Measurements from ENCODE around the gene SPINK6.

Gene SPINK6

DNA sequence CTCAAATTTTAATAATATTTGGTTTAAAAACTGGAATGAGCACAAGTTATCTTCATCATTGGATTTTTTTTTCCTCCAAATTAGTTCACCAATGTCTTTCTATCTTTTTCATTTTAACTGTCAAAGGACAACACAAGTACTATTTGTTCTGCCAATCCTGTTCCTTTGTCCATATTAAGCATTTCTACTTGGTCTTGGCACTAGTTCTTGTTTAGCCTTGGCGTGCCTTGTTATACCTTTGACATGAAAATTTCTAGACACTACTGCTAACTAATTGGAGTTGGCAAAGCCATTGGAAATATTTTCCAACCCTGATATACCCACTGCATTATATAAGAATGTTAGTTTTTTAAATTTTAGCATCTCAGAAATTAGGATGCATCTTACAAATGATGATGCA, 3.8 kb downstream of the SPINK6 start:
- H3K9ac ChIP-seq (ENCODE audit: low read length), result no peak overlapping the region
- H2AFZ ChIP-seq (ENCODE audit: insufficient read depth, low read length, poor library complexity), result no peak overlapping the region
- H3K36me3 ChIP-seq (ENCODE audit: control insufficient read depth in 1 of 2, insufficient read depth in 2 of 2, low read length in 2 of 2), result no peaks in the 10 kb centered on the region
- no peaks in the 10 kb centered on the region for H3K79me1 ChIP-seq (ENCODE audit: low read length)
- H2AK5ac ChIP-seq (ENCODE audit: low read length), result no peak overlapping the region
- no peak overlapping the region for H3K23ac ChIP-seq (ENCODE audit: low read length)
- no peak overlapping the region for H3K14ac ChIP-seq (ENCODE audit: low read length)
- H4K91ac ChIP-seq (ENCODE audit: low read depth, low read length), result no peak overlapping the region
- no peaks in the 10 kb centered on the region for H3K9me3 ChIP-seq (ENCODE audit: insufficient read depth, low read depth, low read length)
- H3K27me3 ChIP-seq (ENCODE audit: insufficient read depth, low read length), result no peaks in the 10 kb centered on the region
- H3K79me2 ChIP-seq (ENCODE audit: control insufficient read depth, insufficient read depth, low read length, poor library complexity), result no peaks in the 10 kb centered on the region
- no peak overlapping the region for H2BK120ac ChIP-seq (ENCODE audit: insufficient read depth, low read length, poor library complexity)
- no peak overlapping the region for H3K4ac ChIP-seq (ENCODE audit: low read depth, low read length)
- H4K8ac ChIP-seq (ENCODE audit: low read depth, low read length), result no peak overlapping the region
- no peak overlapping the region for H2BK12ac ChIP-seq (ENCODE audit: low read length)
- no peak for DNase-seq
- no peak overlapping the region for H3K27ac ChIP-seq (ENCODE audit: low read depth, low read length)
- WGBS (ENCODE audit: extremely low coverage, insufficient coverage, insufficient read length), result no CpG with 5 or more reads among the region's 1 CpG
- no peak overlapping the region for H3K4me3 ChIP-seq (ENCODE audit: low read depth, low read length)
- H3K18ac ChIP-seq (ENCODE audit: low read length), result no peak overlapping the region
- no peak overlapping the region for H4K12ac ChIP-seq (ENCODE audit: low read depth, low read length)
- no peak overlapping the region for H3K4me2 ChIP-seq (ENCODE audit: low read length)
- no peak overlapping the region for H2BK5ac ChIP-seq (ENCODE audit: low read depth, low read length, poor library complexity)
- H3K4me1 ChIP-seq (ENCODE audit: control insufficient read depth in 1 of 2, insufficient read depth in 2 of 2, low read length in 2 of 2), result no peaks in the 10 kb centered on the region

DNA sequence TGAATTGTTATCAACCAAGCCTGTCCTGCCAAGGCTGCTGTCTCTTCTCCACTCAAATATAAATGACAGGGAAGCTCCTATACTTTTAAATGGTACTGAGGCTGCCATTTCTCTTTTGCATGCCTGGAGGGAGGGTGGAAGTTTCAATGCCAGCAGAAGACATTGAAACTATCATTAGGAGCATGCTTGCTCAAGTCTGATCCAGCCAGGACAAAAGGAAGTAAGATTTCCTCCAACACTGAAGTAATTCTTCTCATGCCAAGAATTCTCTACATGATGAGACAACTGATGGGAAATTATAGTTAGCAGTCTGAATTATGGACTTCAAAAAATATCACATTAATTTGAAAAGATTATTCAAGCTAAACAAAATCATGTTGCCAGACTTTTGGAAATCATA, 5.4 kb downstream of the SPINK6 start:
- H3K18ac ChIP-seq (ENCODE audit: low read length), result no peak overlapping the region
- no peaks in the 10 kb centered on the region for H3K4me1 ChIP-seq (ENCODE audit: control insufficient read depth in 1 of 2, insufficient read depth in 2 of 2, low read length in 2 of 2)
- no peak overlapping the region for H2BK12ac ChIP-seq (ENCODE audit: low read length)
- H3K14ac ChIP-seq (ENCODE audit: low read length), result no peak overlapping the region
- H3K27ac ChIP-seq (ENCODE audit: low read depth, low read length), result no peak overlapping the region
- H3K4ac ChIP-seq (ENCODE audit: low read depth, low read length), result no peak overlapping the region
- no peaks in the 10 kb centered on the region for H3K79me1 ChIP-seq (ENCODE audit: low read length)
- H2BK5ac ChIP-seq (ENCODE audit: low read depth, low read length, poor library complexity), result no peak overlapping the region
- H3K23ac ChIP-seq (ENCODE audit: low read length), result no peak overlapping the region
- no peak overlapping the region for H2BK120ac ChIP-seq (ENCODE audit: insufficient read depth, low read length, poor library complexity)
- H2AFZ ChIP-seq (ENCODE audit: insufficient read depth, low read length, poor library complexity), result no peak overlapping the region
- H3K4me3 ChIP-seq (ENCODE audit: low read depth, low read length), result no peak overlapping the region
- no peak overlapping the region for H4K12ac ChIP-seq (ENCODE audit: low read depth, low read length)
- H3K9ac ChIP-seq (ENCODE audit: low read length), result no peak overlapping the region
- H3K9me3 ChIP-seq (ENCODE audit: insufficient read depth, low read depth, low read length), result no peaks in the 10 kb centered on the region
- no peak overlapping the region for H3K4me2 ChIP-seq (ENCODE audit: low read length)
- H3K27me3 ChIP-seq (ENCODE audit: insufficient read depth, low read length), result no peaks in the 10 kb centered on the region
- H4K8ac ChIP-seq (ENCODE audit: low read depth, low read length), result no peak overlapping the region
- no peaks in the 10 kb centered on the region for H3K36me3 ChIP-seq (ENCODE audit: control insufficient read depth in 1 of 2, insufficient read depth in 2 of 2, low read length in 2 of 2)
- DNase-seq, result peak in 1 of 2 donors; percentile 16
- H2AK5ac ChIP-seq (ENCODE audit: low read length), result no peak overlapping the region
- no peak overlapping the region for H4K91ac ChIP-seq (ENCODE audit: low read depth, low read length)
- H3K79me2 ChIP-seq (ENCODE audit: control insufficient read depth, insufficient read depth, low read length, poor library complexity), result no peaks in the 10 kb centered on the region

- no CpG with 5 or more reads among the region's 3 CpGs for WGBS (ENCODE audit: extremely low coverage, insufficient coverage, insufficient read length)
- no peak overlapping the region for H2AFZ ChIP-seq (ENCODE audit: insufficient read depth, low read length, poor library complexity)
- no peak overlapping the region for H3K27ac ChIP-seq (ENCODE audit: low read depth, low read length)
These were observed 6.4 kb downstream of the SPINK6 start for GRCh38 chr5:148209151-148209770.

DNA sequence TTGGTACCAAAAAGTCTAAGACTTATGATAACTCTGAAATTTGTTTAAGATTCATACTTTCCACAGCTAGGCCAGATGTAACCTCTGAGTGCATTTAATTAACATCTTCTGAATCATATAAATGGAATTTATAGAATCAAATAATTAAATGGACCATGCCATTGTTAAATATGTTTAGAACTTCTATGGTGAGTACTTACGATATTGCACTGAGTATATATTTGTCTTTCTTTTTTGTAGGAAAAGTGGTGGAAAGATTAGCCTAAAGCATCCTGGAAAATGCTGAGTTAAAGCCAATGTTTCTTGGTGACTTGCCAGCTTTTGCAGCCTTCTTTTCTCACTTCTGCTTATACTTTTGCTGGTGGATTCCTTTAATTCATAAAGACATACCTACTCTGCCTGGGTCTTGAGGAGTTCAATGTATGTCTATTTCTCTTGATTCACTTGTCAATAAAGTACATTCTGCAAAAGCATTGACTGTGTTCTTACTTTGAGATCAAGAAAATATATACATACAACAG, 11.9 kb downstream of the SPINK6 start:
- H3K27ac ChIP-seq (ENCODE audit: low read depth, low read length), result no peak overlapping the region
- no peak overlapping the region for H4K91ac ChIP-seq (ENCODE audit: low read depth, low read length)
- no peaks in the 10 kb centered on the region for H3K4me1 ChIP-seq (ENCODE audit: control insufficient read depth in 1 of 2, insufficient read depth in 2 of 2, low read length in 2 of 2)
- no peak overlapping the region for H2BK12ac ChIP-seq (ENCODE audit: low read length)
- H3K4me3 ChIP-seq (ENCODE audit: low read depth, low read length), result no peak overlapping the region
- no peak overlapping the region for H4K12ac ChIP-seq (ENCODE audit: low read depth, low read length)
- no peak overlapping the region for H3K9ac ChIP-seq (ENCODE audit: low read length)
- no peaks in the 10 kb centered on the region for H3K27me3 ChIP-seq (ENCODE audit: insufficient read depth, low read length)
- no CpG with 5 or more reads among the region's 1 CpG for WGBS (ENCODE audit: extremely low coverage, insufficient coverage, insufficient read length)
- no peak overlapping the region for H3K4ac ChIP-seq (ENCODE audit: low read depth, low read length)
- H2AFZ ChIP-seq (ENCODE audit: insufficient read depth, low read length, poor library complexity), result no peak overlapping the region
- H3K79me2 ChIP-seq (ENCODE audit: control insufficient read depth, insufficient read depth, low read length, poor library complexity), result no peaks in the 10 kb centered on the region
- H3K4me2 ChIP-seq (ENCODE audit: low read length), result no peak overlapping the region
- H3K18ac ChIP-seq (ENCODE audit: low read length), result no peak overlapping the region
- no peak overlapping the region for H3K14ac ChIP-seq (ENCODE audit: low read length)
- no peaks in the 10 kb centered on the region for H3K9me3 ChIP-seq (ENCODE audit: insufficient read depth, low read depth, low read length)
- no peak for DNase-seq
- H3K36me3 ChIP-seq (ENCODE audit: control insufficient read depth in 1 of 2, insufficient read depth in 2 of 2, low read length in 2 of 2), result no peaks in the 10 kb centered on the region
- H2BK5ac ChIP-seq (ENCODE audit: low read depth, low read length, poor library complexity), result no peak overlapping the region
- no peak overlapping the region for H4K8ac ChIP-seq (ENCODE audit: low read depth, low read length)
- H2AK5ac ChIP-seq (ENCODE audit: low read length), result no peak overlapping the region
- H3K23ac ChIP-seq (ENCODE audit: low read length), result no peak overlapping the region
- no peak overlapping the region for H2BK120ac ChIP-seq (ENCODE audit: insufficient read depth, low read length, poor library complexity)
- no peaks in the 10 kb centered on the region for H3K79me1 ChIP-seq (ENCODE audit: low read length)

More at GRCh38 chr5:148209151-148209770, 6.4 kb downstream of the SPINK6 start:
- H3K14ac ChIP-seq (ENCODE audit: low read length), result no peak overlapping the region
- no peaks in the 10 kb centered on the region for H3K4me1 ChIP-seq (ENCODE audit: control insufficient read depth in 1 of 2, insufficient read depth in 2 of 2, low read length in 2 of 2)
- DNase-seq, result no peak
- no peak overlapping the region for H3K4me2 ChIP-seq (ENCODE audit: low read length)
- H3K36me3 ChIP-seq (ENCODE audit: control insufficient read depth in 1 of 2, insufficient read depth in 2 of 2, low read length in 2 of 2), result no peaks in the 10 kb centered on the region
- H4K12ac ChIP-seq (ENCODE audit: low read depth, low read length), result no peak overlapping the region
- H3K9me3 ChIP-seq (ENCODE audit: insufficient read depth, low read depth, low read length), result no peaks in the 10 kb centered on the region
- no peak overlapping the region for H2BK5ac ChIP-seq (ENCODE audit: low read depth, low read length, poor library complexity)
- H3K79me2 ChIP-seq (ENCODE audit: control insufficient read depth, insufficient read depth, low read length, poor library complexity), result no peaks in the 10 kb centered on the region
- no peaks in the 10 kb centered on the region for H3K27me3 ChIP-seq (ENCODE audit: insufficient read depth, low read length)
- H3K18ac ChIP-seq (ENCODE audit: low read length), result no peak overlapping the region
- no peak overlapping the region for H2BK120ac ChIP-seq (ENCODE audit: insufficient read depth, low read length, poor library complexity)
- H3K4me3 ChIP-seq (ENCODE audit: low read depth, low read length), result no peak overlapping the region
- no peak overlapping the region for H2AK5ac ChIP-seq (ENCODE audit: low read length)
- no peak overlapping the region for H3K23ac ChIP-seq (ENCODE audit: low read length)
- no peak overlapping the region for H4K91ac ChIP-seq (ENCODE audit: low read depth, low read length)
- no peak overlapping the region for H3K4ac ChIP-seq (ENCODE audit: low read depth, low read length)
- no peak overlapping the region for H2BK12ac ChIP-seq (ENCODE audit: low read length)
- no peaks in the 10 kb centered on the region for H3K79me1 ChIP-seq (ENCODE audit: low read length)
- H4K8ac ChIP-seq (ENCODE audit: low read depth, low read length), result no peak overlapping the region
- no peak overlapping the region for H3K9ac ChIP-seq (ENCODE audit: low read length)

Measured in trophoblast cell (in vitro differentiated cells and primary cell).